NCI-H2107 treated with DMSO at 0.1 percent for 48 hours (cell line): Measurements from ENCODE around the gene PIEZO2.

Experiments used
- DNase-seq: peaks from one replicate; lab custom pipeline; 2025; ENCODE audit not compliant: unreplicated experiment; lab: John Stamatoyannopoulos, UW

PIEZO2 gene

GRCh38 chr18:11034884-11035283 lies 114.5 kb downstream of the PIEZO2 start:
- DNase-seq: no peak

GRCh38 chr18:11033503-11033902 lies 115.9 kb downstream of the PIEZO2 start:
- DNase-seq: no peak

- DNase-seq: no peak
Measured at GRCh38 chr18:11031966-11032365, 117.4 kb downstream of the PIEZO2 start.

GRCh38 chr18:11029021-11029420 lies 120.3 kb downstream of the PIEZO2 start:
- no peak for DNase-seq

GRCh38 chr18:11027862-11028261 lies 121.5 kb downstream of the PIEZO2 start:
- DNase-seq: no peak

- DNase-seq: no peak
Measured at GRCh38 chr18:11025671-11026070, 123.7 kb downstream of the PIEZO2 start.

- DNase-seq: no peak
Measured at GRCh38 chr18:11024928-11025669, 124.3 kb downstream of the PIEZO2 start.

- no peak for DNase-seq
Measured at GRCh38 chr18:11021477-11021876, 127.9 kb downstream of the PIEZO2 start.

GRCh38 chr18:11020877-11021414 lies 128.4 kb downstream of the PIEZO2 start:
- no peak for DNase-seq

GRCh38 chr18:11020161-11020853 lies 129.1 kb downstream of the PIEZO2 start:
- DNase-seq: no peak

GRCh38 chr18:11019295-11020105 lies 129.9 kb downstream of the PIEZO2 start:
- no peak for DNase-seq

GRCh38 chr18:11009869-11010268 lies 139.5 kb downstream of the PIEZO2 start:
- DNase-seq: no peak

- no peak for DNase-seq
Measured at GRCh38 chr18:11009147-11009546, 140.2 kb downstream of the PIEZO2 start.

- DNase-seq: no peak
Measured at GRCh38 chr18:11008505-11008904, 140.9 kb downstream of the PIEZO2 start.

- DNase-seq: no peak
Measured at GRCh38 chr18:11005528-11005927, 143.8 kb downstream of the PIEZO2 start.

GRCh38 chr18:11004951-11005350 lies 144.4 kb downstream of the PIEZO2 start:
- DNase-seq: no peak

- no peak for DNase-seq
Measured at GRCh38 chr18:11004294-11004693, 145.1 kb downstream of the PIEZO2 start.

GRCh38 chr18:11002796-11003195 lies 146.6 kb downstream of the PIEZO2 start:
- no peak for DNase-seq

- no peak for DNase-seq
Measured at GRCh38 chr18:11002277-11002676, 147.1 kb downstream of the PIEZO2 start.

GRCh38 chr18:11000071-11000470 lies 149.3 kb downstream of the PIEZO2 start:
- DNase-seq: no peak

- DNase-seq: no peak
Measured at GRCh38 chr18:10997885-10998284, 151.5 kb downstream of the PIEZO2 start.
